GM10248 (cell line): Measurements from ENCODE around the gene POLE2.

Source experiments
- CTCF ChIA-PET: fragments of 300-600 bp; sonication (Branson Sonifier 250); formaldehyde crosslinking; extraction: SDS; loops from one replicate; lab custom pipeline; 2021; ENCODE audit warnings: antibody characterized with exemption; lab: Yijun Ruan, JAX
- POLR2A ChIA-PET: fragments of 350-650 bp; sonication (Branson Sonifier 250); formaldehyde crosslinking; extraction: SDS; loops from one replicate; lab custom pipeline; 2020; ENCODE audit warnings: antibody characterized with exemption; lab: Yijun Ruan, JAX
- DNase-seq: peaks from one replicate; pipeline ENCODE4 v3.0.0; 2012; ENCODE audit errors: extremely low spot score
- TF ChIP-seq, protein P1 (sequence below): IDR thresholded peaks from 2 replicates; pipeline ENCODE4 v1.5.1; 2012; ENCODE audit warnings: mild to moderate bottlenecking, low read depth; ENCODE audit errors: extremely low read depth, missing control alignments, control extremely low read depth

The POLE2 gene

DNA sequence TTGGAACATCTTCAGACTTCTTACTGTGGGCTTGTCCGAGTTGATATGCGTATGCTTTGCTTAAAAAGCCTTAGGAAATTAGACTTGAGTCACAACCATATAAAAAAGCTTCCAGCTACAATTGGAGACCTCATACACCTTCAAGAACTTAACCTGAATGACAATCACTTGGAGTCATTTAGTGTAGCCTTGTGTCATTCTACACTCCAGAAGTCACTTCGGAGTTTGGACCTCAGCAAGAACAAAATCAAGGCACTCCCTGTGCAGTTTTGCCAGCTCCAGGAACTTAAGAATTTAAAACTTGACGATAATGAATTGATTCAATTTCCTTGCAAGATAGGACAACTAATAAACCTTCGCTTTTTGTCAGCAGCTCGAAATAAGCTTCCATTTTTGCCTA lies 80.4 kb downstream of the POLE2 start:
- DNase-seq, result no peak
- CTCF ChIA-PET, result interaction anchor here (0.9 to 1.4 kb wide), 3 partner anchors 11 to 20 kb away, joined by 3 to 6 read pairs (median 3); partner anchors contain the start of genes MGAT2 and RPL36AL
- TF ChIP-seq, protein P1, sequence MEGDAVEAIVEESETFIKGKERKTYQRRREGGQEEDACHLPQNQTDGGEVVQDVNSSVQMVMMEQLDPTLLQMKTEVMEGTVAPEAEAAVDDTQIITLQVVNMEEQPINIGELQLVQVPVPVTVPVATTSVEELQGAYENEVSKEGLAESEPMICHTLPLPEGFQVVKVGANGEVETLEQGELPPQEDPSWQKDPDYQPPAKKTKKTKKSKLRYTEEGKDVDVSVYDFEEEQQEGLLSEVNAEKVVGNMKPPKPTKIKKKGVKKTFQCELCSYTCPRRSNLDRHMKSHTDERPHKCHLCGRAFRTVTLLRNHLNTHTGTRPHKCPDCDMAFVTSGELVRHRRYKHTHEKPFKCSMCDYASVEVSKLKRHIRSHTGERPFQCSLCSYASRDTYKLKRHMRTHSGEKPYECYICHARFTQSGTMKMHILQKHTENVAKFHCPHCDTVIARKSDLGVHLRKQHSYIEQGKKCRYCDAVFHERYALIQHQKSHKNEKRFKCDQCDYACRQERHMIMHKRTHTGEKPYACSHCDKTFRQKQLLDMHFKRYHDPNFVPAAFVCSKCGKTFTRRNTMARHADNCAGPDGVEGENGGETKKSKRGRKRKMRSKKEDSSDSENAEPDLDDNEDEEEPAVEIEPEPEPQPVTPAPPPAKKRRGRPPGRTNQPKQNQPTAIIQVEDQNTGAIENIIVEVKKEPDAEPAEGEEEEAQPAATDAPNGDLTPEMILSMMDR, result no peak
- POLR2A ChIA-PET, result no interaction called here

DNA sequence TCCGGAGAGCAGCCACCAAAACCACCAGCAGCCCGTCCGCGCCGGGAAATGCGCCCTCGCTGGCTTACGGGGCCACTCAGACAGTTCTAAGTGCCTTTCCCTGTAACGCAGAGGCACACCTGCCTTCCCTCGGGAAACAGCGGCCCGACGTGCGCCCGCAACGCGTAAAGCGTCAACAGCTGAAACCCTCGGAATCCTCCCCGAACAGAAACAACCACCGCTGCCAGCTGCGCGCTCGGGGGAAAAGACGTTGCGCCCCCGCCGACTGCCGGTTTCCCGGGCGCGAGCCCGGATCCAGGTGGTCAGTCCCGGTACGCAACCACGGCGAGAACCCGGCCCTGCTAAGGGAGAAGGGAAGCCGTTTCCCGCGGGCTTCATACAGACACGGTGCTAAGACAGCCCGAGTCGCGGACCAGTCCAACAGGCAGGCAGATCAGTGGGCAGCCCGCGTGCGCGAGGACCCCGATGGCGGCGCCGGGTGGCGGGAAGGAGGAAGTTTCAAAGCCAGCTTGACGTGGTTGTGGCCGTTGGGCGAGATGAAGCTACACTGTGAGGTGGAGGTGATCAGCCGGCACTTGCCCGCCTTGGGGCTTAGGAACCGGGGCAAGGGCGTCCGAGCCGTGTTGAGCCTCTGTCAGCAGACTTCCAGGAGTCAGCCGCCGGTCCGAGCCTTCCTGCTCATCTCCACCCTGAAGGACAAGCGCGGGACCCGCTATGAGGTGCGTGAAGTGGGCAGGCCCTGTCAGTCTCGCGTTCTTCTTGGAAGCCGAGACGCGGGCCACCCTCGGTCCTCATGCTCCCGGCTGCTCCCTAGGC lies 89.3 kb downstream of the POLE2 start, which contains the start of gene LRR1:
Gene LRR1 (plus strand): TSS at position 456 of the 816 bp plus-strand sequence. CDS start 81 bp downstream, at position 537.
- TF ChIP-seq, protein P1, result no peak
- POLR2A ChIA-PET, result interaction anchor here (0.7 to 1.7 kb wide), 4 partner anchors 12 to 264 kb away, joined by 5 to 11 read pairs (median 8); partner anchors contain the start of genes MGAT2, RPL36AL and RPS29
- CTCF ChIA-PET, result interaction anchor here (0.6 to 3.1 kb wide), 8 partner anchors 9 to 263 kb away, joined by 3 to 44 read pairs (median 3); partner anchors contain the start of genes DNAAF2, MGAT2, NEMF and RPL36AL
- peak; percentile 82 for DNase-seq

DNA sequence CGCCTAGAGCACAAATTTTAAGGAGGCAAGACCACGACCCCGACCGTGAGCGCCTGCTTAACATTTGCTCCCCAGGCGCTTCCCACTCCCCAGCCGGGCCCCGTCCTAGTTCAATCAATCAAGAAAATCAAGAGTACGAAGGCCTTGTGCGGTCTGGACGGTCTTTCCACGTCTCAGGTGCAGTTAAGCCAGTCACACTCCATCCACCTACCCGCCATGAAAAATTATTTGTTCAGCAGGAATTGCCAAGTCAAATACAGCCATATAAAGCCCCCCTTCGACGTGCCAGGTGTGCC lies 89.9 kb downstream of the POLE2 start:
- TF ChIP-seq, protein P1, result no peak
- DNase-seq, result no peak
- POLR2A ChIA-PET, result interaction anchor here (1.0 to 1.7 kb wide), 3 partner anchors 12 to 265 kb away, joined by 6 to 11 read pairs (median 11); partner anchors contain the start of genes MGAT2, RPL36AL and RPS29
- CTCF ChIA-PET, result interaction anchor here (0.9 to 3.1 kb wide), 3 partner anchors 12 to 136 kb away, joined by 3 to 44 read pairs (median 9); partner anchors contain the start of genes MGAT2, RPL36AL and RPS29

DNA sequence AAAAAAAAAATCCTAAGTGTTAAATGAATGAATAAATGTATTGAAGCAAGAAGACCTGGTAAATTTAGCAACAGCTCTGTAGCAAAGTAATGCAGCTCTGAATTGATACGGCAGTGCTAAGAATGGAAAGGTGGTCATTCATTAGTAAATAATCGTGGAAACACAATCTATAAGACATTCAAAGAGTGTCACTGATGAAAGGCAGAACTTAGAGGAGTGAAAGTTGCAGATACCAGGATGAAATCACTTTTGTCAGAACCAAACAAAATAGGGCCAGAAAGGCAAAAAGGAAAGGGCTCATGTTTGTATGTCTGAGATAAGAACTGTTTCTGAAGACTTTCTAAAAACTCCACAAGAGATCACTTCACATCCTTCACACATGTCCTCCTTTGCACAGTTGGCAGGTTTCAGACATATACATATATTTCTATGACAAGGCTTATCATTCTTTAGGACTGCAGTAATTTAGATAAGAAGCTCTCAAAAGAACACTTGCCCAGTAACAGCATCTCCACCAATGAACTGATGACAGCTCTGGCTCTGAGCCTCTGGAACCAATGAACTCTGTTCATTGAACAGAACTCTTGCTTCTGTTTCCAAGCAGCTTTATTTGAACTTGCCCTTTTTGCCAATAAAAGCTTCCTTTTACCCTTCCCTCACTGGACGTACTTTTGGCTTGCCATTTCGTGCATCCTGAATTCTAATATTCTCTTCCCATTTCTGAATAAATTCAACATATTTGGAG lies 93.5 kb downstream of the POLE2 start:
- TF ChIP-seq, protein P1, result no peak
- POLR2A ChIA-PET, result interaction anchor here (1.4 kb wide), 1 partner anchor 9 kb away, joined by 8 read pairs; the partner anchor contains the start of gene RPS29
- CTCF ChIA-PET, result interaction anchor here (1.5 to 2.5 kb wide), 3 partner anchors 8 to 258 kb away, joined by 4 to 26 read pairs (median 6); partner anchors contain the start of genes NEMF and RPS29
- DNase-seq, result peak; percentile 41
